Endodermal cell (in vitro differentiated cells): ENCODE data around the gene CEP126. TPM values are rescaled to one million over a fixed set of nuclear protein-coding genes. Genes with fewer than 3 reads are reported as not detected.

Source experiments
- DNase-seq: peaks from one replicate; pipeline ENCODE4 v3.0.0-alpha.2; 2017
- H3K27ac ChIP-seq: 2 replicates; pipeline ENCODE4 v1.5.1; 2013; ENCODE audit warnings: mild to moderate bottlenecking, low read depth, low read length, moderate library complexity
- H3K27me3 ChIP-seq: 2 replicates; pipeline ENCODE4 v1.6.1; 2013; ENCODE audit warnings: mild to moderate bottlenecking, low read length, moderate library complexity; ENCODE audit not compliant: insufficient read depth, control insufficient read depth, poor library complexity, severe bottlenecking
- H3K36me3 ChIP-seq: 2 replicates; pipeline ENCODE4 v1.7.0; 2013; ENCODE audit warnings: mild to moderate bottlenecking, low read length, moderate library complexity; ENCODE audit not compliant: control insufficient read depth, insufficient read depth
- H3K4me1 ChIP-seq: one replicate; pipeline ENCODE4 v1.7.0; 2013; ENCODE audit warnings: low read length; ENCODE audit not compliant: control insufficient read depth, insufficient read depth
- H3K4me3 ChIP-seq: 2 replicates; pipeline ENCODE4 v1.5.1; 2013; ENCODE audit warnings: mild to moderate bottlenecking, low read length, moderate library complexity
- H3K9ac ChIP-seq: 2 replicates; pipeline ENCODE4 v1.6.1; 2013; ENCODE audit warnings: mild to moderate bottlenecking, low read length, moderate library complexity; ENCODE audit not compliant: poor library complexity, severe bottlenecking; ENCODE audit errors: extremely low read depth
- H3K9me3 ChIP-seq: 2 replicates; pipeline ENCODE4 v1.6.1; 2013; ENCODE audit warnings: mild to moderate bottlenecking, low read length, moderate library complexity; ENCODE audit not compliant: control insufficient read depth
- H3K27ac Mint-ChIP-seq: 2 replicates; pipeline ENCODE4 v1.8.0; 2020; ENCODE audit warnings: mixed read lengths
- H3K27me3 Mint-ChIP-seq: 2 replicates; pipeline ENCODE4 v1.8.0; 2021; ENCODE audit warnings: mild to moderate bottlenecking, mixed read lengths; ENCODE audit not compliant: insufficient read depth
- H3K36me3 Mint-ChIP-seq: 2 replicates; pipeline ENCODE4 v1.8.0; 2020; ENCODE audit warnings: low read depth, mixed read lengths
- H3K4me1 Mint-ChIP-seq: 2 replicates; pipeline ENCODE4 v1.8.0; 2020; ENCODE audit warnings: mixed read lengths
- H3K4me3 Mint-ChIP-seq: 2 replicates; pipeline ENCODE4 v1.8.0; 2020; ENCODE audit warnings: mild to moderate bottlenecking, moderate library complexity, mixed read lengths
- H3K9me3 Mint-ChIP-seq: 2 replicates; pipeline ENCODE4 v1.8.0; 2020; ENCODE audit warnings: mild to moderate bottlenecking, mixed read lengths
- WGBS, 2 experiments: methylation state at CpG; one replicate each; pipeline versions ENCODE4 v1.1.5 to v1.1.7; 2013; ENCODE audit warnings: missing lambda C conversion rate in 2 of 2, mixed read lengths in 1 of 2; ENCODE audit not compliant: insufficient coverage in 1 of 2, insufficient read length in 1 of 2; 5-methylcytosine and 5-hydroxymethylcytosine counted together
- long read RNA-seq, 4 experiments: library from polyadenylated mRNA in 2 of 4; library from RNA in 1 of 4; library from capped mRNA in 1 of 4; stranded (forward) in 3 of 4; unstranded in 1 of 4; transcript quantifications; one replicate each; pipeline ENCODE4 v2.0.0, GENCODE V29; 2020 to 2021; ENCODE audit warnings: inconsistent platforms in 1 of 4
- polyA plus RNA-seq, 2 experiments: library from polyadenylated mRNA; stranded (reverse); fragments of 50-300 nt; gene quantifications; one replicate each; pipeline ENCODE4 v1.2.3, GENCODE V29; 2013
- total RNA-seq, 2 donors: library from RNA; stranded (reverse); fragmentation: NEBNext Ultra II Directional in 1 of 2; extraction: Animal tissue kit (Norgen Biotek cat#: 25700) in 1 of 2; gene quantifications; 2 replicates in 1 of 2; 3 replicates in 1 of 2; pipeline ENCODE4 v1.2.1, GENCODE V29; 2021
- TF ChIP-seq, protein P1 (sequence below): fragments of 200-600 bp; sonication (generic); conservative IDR thresholded peaks from 2 replicates; pipeline ENCODE4 v1.5.0; 2021; ENCODE audit warnings: antibody characterized with exemption, mild to moderate bottlenecking

The CEP126 gene
- total RNA-seq, result 1 to 10 TPM; 1.9 to 3.2 TPM
- 4.1 TPM for polyA plus RNA-seq (2013, experiment 1 of 2)
- polyA plus RNA-seq (2013, experiment 2 of 2), result 4.8 TPM
- long read RNA-seq, experiment 1, partial matches to known transcripts, result 0 of 1 reads
- long read RNA-seq, experiment 1, other reads (novel, unspliced or antisense), result 1 of 1 reads
- long read RNA-seq, experiment 2, full-length matches to known transcripts, result 3 of 6 reads
- long read RNA-seq, experiment 2, partial matches to known transcripts, result 1 of 6 reads
- long read RNA-seq, experiment 2, other reads (novel, unspliced or antisense), result 2 of 6 reads
- long read RNA-seq, experiment 3, partial matches to known transcripts, result 5 of 6 reads
- long read RNA-seq, experiment 3, other reads (novel, unspliced or antisense), result 1 of 6 reads
- long read RNA-seq, experiment 4, result 0 reads

GRCh38 chr11:101914738-101915426, at the start of gene CEP126:
Gene CEP126, plus strand, starts transcription at chr11:101915010. Its CDS starts 275 bp downstream, at chr11:101915285.
- DNase-seq, result peak; percentile 98
- peak within 1 kb of the TSS; percentile 59 for H3K27ac ChIP-seq
- Mint-ChIP-seq H3K36me3 (no peaks in the 10 kb centered on the region), H3K9me3 (no peaks in the 10 kb centered on the region), H3K27me3 (no peaks in the 10 kb centered on the region), H3K4me3 (peak within 1 kb of the TSS; percentile 84), H3K4me1 (peaks cover 18% of the 10 kb centered on the region), H3K27ac (peak within 1 kb of the TSS; percentile 93)
- H3K9ac ChIP-seq, result peak within 1 kb of the TSS; percentile 58
- 0 to 1% methylated on average over 22 to 56 of the region's 56 CpGs for WGBS, 2 experiments
- peak within 1 kb of the TSS; percentile 86 for H3K4me3 ChIP-seq
- TF ChIP-seq, protein P1, sequence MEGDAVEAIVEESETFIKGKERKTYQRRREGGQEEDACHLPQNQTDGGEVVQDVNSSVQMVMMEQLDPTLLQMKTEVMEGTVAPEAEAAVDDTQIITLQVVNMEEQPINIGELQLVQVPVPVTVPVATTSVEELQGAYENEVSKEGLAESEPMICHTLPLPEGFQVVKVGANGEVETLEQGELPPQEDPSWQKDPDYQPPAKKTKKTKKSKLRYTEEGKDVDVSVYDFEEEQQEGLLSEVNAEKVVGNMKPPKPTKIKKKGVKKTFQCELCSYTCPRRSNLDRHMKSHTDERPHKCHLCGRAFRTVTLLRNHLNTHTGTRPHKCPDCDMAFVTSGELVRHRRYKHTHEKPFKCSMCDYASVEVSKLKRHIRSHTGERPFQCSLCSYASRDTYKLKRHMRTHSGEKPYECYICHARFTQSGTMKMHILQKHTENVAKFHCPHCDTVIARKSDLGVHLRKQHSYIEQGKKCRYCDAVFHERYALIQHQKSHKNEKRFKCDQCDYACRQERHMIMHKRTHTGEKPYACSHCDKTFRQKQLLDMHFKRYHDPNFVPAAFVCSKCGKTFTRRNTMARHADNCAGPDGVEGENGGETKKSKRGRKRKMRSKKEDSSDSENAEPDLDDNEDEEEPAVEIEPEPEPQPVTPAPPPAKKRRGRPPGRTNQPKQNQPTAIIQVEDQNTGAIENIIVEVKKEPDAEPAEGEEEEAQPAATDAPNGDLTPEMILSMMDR, result peak; percentile 61
- H3K9me3 ChIP-seq, result no peaks in the 10 kb centered on the region
- no peaks in the 10 kb centered on the region for H3K27me3 ChIP-seq
- H3K4me1 ChIP-seq, result no peaks in the 10 kb centered on the region
- no peaks in the 10 kb centered on the region for H3K36me3 ChIP-seq

- WGBS, 2 experiments, result 86 to 91% methylated on average over 4 to 5 of the region's 5 CpGs
Measured at GRCh38 chr11:101866619-101867491, 48.0 kb upstream of the CEP126 start.

More at GRCh38 chr11:101866619-101867491, 48.0 kb upstream of the CEP126 start:
- H3K4me3 Mint-ChIP-seq, result no peak overlapping the region
- no peak for DNase-seq
- Histone ChIP-seq H3K27me3 (no peaks in the 10 kb centered on the region), H3K36me3 (peaks cover 4% of the 10 kb centered on the region), H3K9ac (no peak overlapping the region), H3K9me3 (peaks cover 24% of the 10 kb centered on the region), H3K4me3 (peak overlapping the region; percentile 21), H3K27ac (no peak overlapping the region), H3K4me1 (peaks cover 9% of the 10 kb centered on the region)
- no peaks in the 10 kb centered on the region for H3K27me3 Mint-ChIP-seq
- no peaks in the 10 kb centered on the region for H3K36me3 Mint-ChIP-seq
- TF ChIP-seq, protein P1, result no peak
- H3K9me3 Mint-ChIP-seq, result peaks cover 8% of the 10 kb centered on the region
- peaks cover 34% of the 10 kb centered on the region for H3K4me1 Mint-ChIP-seq
- H3K27ac Mint-ChIP-seq, result peak overlapping the region; percentile 59
